Measurements from ENCODE around the gene KSR1. TPM values are rescaled to one million over a fixed set of nuclear protein-coding genes. Genes with fewer than 3 reads are reported as not detected.

KSR1 gene
- total and polyA plus RNA-seq, 2 of the 8 experiments (the other 6 are each of a cell fraction or from before 2014, with no cell fraction given): 14.1 to 34.7 TPM

DNA sequence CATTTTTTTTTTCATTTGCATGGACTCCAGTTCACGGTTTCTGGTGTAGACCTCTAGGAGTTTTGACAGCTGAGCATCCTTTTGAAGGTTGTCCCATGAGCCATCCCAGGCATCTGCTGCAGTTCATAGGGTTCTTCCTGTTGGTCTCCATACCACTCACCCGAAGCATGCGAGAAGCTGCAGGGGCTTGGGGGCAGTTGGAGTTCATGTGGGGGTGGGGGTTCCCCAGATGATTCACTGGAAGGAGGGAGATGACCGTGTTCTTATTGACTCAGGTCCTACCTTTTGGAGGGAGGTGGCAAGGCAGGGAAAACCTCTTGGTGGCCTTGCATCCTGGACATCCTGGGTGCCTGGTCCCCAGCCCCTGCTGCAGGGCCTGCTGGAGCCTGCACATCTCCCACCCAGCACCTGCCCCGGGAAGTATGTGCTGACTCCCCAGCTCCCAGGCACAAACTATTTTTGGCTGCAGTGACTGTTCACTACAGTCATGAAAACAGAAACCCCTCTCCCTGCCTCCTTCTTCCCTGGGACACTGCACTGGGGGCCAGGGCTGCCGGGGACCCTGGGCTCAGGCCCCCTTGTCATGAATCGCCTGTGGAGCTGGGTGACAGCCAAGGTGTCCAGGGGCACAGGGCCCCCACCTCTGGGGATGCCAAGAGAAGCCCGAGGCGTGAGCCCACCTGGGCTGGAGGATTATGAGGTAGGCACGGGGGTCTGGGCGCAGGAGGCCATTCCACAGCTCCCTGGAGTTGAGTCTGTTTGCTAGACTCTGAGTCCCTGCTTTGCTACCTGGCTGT is 109.8 kb downstream of the KSR1 start:
- Histone ChIP-seq H4K20me1 (replicated peaks in 1 of 2; ENCODE audit: control insufficient read depth in 1 of 2, insufficient read depth in 2 of 2, low read length in 2 of 2) (peaks cover 0 to 2% of the 10 kb centered on the region in 2 experiments), H4K5ac (ENCODE audit: insufficient read length, low read depth, low read length) (no peak overlapping the region), H2BK20ac (ENCODE audit: low read length) (no peak overlapping the region), H3K14ac (ENCODE audit: insufficient read length) (no peak overlapping the region), H4K8ac (ENCODE audit: extremely low read depth, insufficient read depth, low read length) (no peak overlapping the region), H3K36me3 (ENCODE audit: control insufficient read depth in 2 of 4, insufficient read depth in 4 of 4, low read length in 3 of 4) (0 out of 8 replicates have a peak, but pooled peaks cover 0 to 4% (median 0%) of the 10 kb centered on the region in 4 experiments), H2BK5ac (ENCODE audit: low read depth, low read length) (no peak overlapping the region), H3K27ac (ENCODE audit: low read depth, low read length) (no peak overlapping the region; the same call in 1 of the 2 replicates), H3K56ac (replicated peaks; ENCODE audit: insufficient read length, low read depth, low read length) (no peak overlapping the region), H3K23me2 (ENCODE audit: low read depth, low read length) (no peaks in the 10 kb centered on the region; the same call in 1 of the 2 replicates), H4K91ac (replicated peaks; ENCODE audit: insufficient read length, low read length) (peak overlapping the region; percentile 7), H3K27me3 (replicated peaks in 1 of 4; ENCODE audit: control insufficient read depth in 3 of 4, extremely low read depth in 1 of 4, insufficient read depth in 3 of 4, low read length in 3 of 4) (no peaks in the 10 kb centered on the region), H3K4ac (replicated peaks; ENCODE audit: insufficient read length, low read depth, low read length) (no peak overlapping the region), H3K9ac (replicated peaks in 1 of 4; ENCODE audit: extremely low read depth in 1 of 4, low read depth in 3 of 4, low read length in 3 of 4) (no peak overlapping the region), H2AK5ac (ENCODE audit: low read depth, low read length) (no peak overlapping the region), H3K23ac (ENCODE audit: insufficient read length) (no peak overlapping the region), H3K4me3 (ENCODE audit: extremely low read depth in 1 of 4, insufficient read depth in 2 of 4, low read depth in 3 of 4, low read length in 4 of 4) (no peak overlapping the region), H2BK15ac (ENCODE audit: low read length) (no peak overlapping the region), H3K4me2 (ENCODE audit: insufficient read depth in 1 of 2, low read depth in 2 of 2, low read length in 2 of 2) (no peak overlapping the region), H3K9me3 (ENCODE audit: insufficient read depth in 2 of 2, low read depth in 1 of 2, low read length in 1 of 2) (no peaks in the 10 kb centered on the region), H3K79me1 (ENCODE audit: low read depth, low read length) (peaks cover 6% of the 10 kb centered on the region), H2BK120ac (replicated peaks; ENCODE audit: low read depth, low read length) (no peak overlapping the region), H3K18ac (ENCODE audit: extremely low read depth, low read length) (no peak overlapping the region), H2BK12ac (ENCODE audit: low read depth, low read length) (no peak overlapping the region), H2AFZ (ENCODE audit: low read length) (no peak overlapping the region), H3K79me2 (ENCODE audit: control insufficient read depth in 1 of 2, insufficient read depth in 2 of 2, low read length in 2 of 2) (peaks cover 0 to 10% of the 10 kb centered on the region in 2 experiments; a peak in 1 of 4 replicates), H3K4me1 (replicated peaks in 1 of 4; ENCODE audit: control insufficient read depth in 3 of 4, insufficient read depth in 4 of 4, low read length in 3 of 4) (peaks cover 0 to 5% (median 2%) of the 10 kb centered on the region in 4 experiments; a peak in 2 of 7 replicates)
- FAIRE-seq (no peak), DNase-seq (ENCODE audit: low read depth in 1 of 2, low spot score in 2 of 2) (no peak)
- CTCF ChIA-PET (ENCODE audit: partially characterized antibody): interaction anchor here (0.7 to 2.9 kb wide), 10 partner anchors 11 to 211 kb away, joined by 3 to 10 read pairs (median 4); partner anchors contain the start of gene KSR1
- WGBS, 2 experiments (ENCODE audit: extremely low coverage in 1 of 2, insufficient coverage in 1 of 2, insufficient read length in 1 of 2, insufficient replicate concordance in 2 of 2, low coverage in 1 of 2, low lambda C conversion rate in 2 of 2, missing lambda C conversion rate in 1 of 2): 84% methylated on average over 11 of the region's 11 CpGs; no CpG with 5 or more reads in 1 of the 2 experiments
- TF ChIP-seq CTBP2 (IDR thresholded peaks at IDR 0.05; ENCODE audit: borderline replicate concordance, insufficient read depth, insufficient read length, low read length) (no peak), CREB1 (IDR thresholded peaks at IDR 0.05) (no peak), HDAC2 (IDR thresholded peaks at IDR 0.05; ENCODE audit: borderline replicate concordance in 1 of 2, low read depth in 2 of 2, low read length in 2 of 2) (no peak), JUN (IDR thresholded peaks at IDR 0.05; ENCODE audit: low read depth, low read length) (no peak), SIRT6 (IDR thresholded peaks at IDR 0.05; ENCODE audit: low read length) (no peak), NANOG (IDR thresholded peaks at IDR 0.05; ENCODE audit: insufficient read depth, low read depth, low read length, poor library complexity, severe bottlenecking) (no peak)
- POLR2A ChIA-PET (ENCODE audit: partially characterized antibody): interaction anchor here (0.9 kb wide), 1 partner anchor 111 kb away, joined by 3 read pairs; no protein-coding TSS in a partner anchor

Data from H1 (cell line).